ENCODE results near the gene XNDC1N. TPM values are rescaled to one million over a fixed set of nuclear protein-coding genes. Genes with fewer than 3 reads are reported as not detected.
A peak's percentile ranks its signal among the peaks of the same experiment; 100 is the strongest.
"Not testable (repeated sequence)": the region's sequence is repeated elsewhere in the genome, so short reads cannot be mapped to it uniquely, and the experiment has no call there.

XNDC1N gene
- total and polyA plus RNA-seq, 4 experiments from 2014 or later: 4.3 to 26.2 (median 14.9) TPM

GRCh38 chr11:71913756-71914526 is 14.5 kb downstream of the XNDC1N start:
- H3K4me1 ChIP-seq (ENCODE audit: insufficient read depth, low read length): no peaks in the 10 kb centered on the region
- intact Hi-C loops (cut with micrococcal nuclease): no loop called here

DNA sequence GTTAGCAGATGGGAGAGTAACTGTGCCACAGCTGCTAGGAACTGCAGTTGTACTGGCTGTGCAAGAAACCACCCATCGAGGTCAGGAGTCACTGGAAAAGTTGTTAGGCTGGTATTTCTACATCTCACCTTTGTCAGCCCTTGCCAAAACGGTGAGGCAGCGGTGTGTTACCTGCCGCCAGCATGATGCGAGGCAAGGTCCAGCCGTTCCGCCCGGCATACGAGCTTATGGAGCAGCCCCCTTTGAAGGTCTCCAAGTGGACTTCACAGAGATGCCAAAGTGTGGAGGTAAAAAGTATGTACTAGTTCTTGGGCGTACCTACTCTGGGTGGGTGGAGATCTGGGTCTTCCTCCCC is 16.4 kb downstream of the XNDC1N start:
- H3K4me1 Mint-ChIP-seq; H3K4me3 ChIP-seq (ENCODE audit: low read length in 2 of 2); intact Hi-C loops (cut with micrococcal nuclease); POLR2A ChIA-PET (ENCODE audit: partially characterized antibody); CTCF ChIA-PET (ENCODE audit: partially characterized antibody); H3K27me3 ChIP-seq (ENCODE audit: insufficient read depth, low read length); H3K4me1 ChIP-seq (ENCODE audit: insufficient read depth, low read length); H3K9me3 ChIP-seq (ENCODE audit: control insufficient read depth in 1 of 2, low read length in 2 of 2); H3K9me3 Mint-ChIP-seq; H3K27ac ChIP-seq (ENCODE audit: low read depth, low read length); DNase-seq; H3K27me3 Mint-ChIP-seq; H3K4me3 Mint-ChIP-seq: not testable (repeated sequence)
- Mint-ChIP-seq H3K27ac (peak overlapping the region in 1 of 7 donors; percentile 45), H3K36me3 (peaks cover 54 to 67% of the 10 kb centered on the region in 2 donors)
- H3K36me3 ChIP-seq (ENCODE audit: insufficient read depth, low read length): peaks cover 23% of the 10 kb centered on the region

More at GRCh38 chr11:71913756-71914526, 14.5 kb downstream of the XNDC1N start:
- no peak overlapping the region for H3K27ac ChIP-seq (ENCODE audit: low read depth, low read length)
- ChIA-PET CTCF (ENCODE audit: partially characterized antibody) (interaction anchor here (1.0 kb wide), 1 partner anchor 230 kb away, joined by 3 read pairs; no protein-coding TSS in a partner anchor), POLR2A (ENCODE audit: partially characterized antibody) (no interaction called here)
- H3K27me3 ChIP-seq (ENCODE audit: insufficient read depth, low read length): no peaks in the 10 kb centered on the region
- H3K36me3 ChIP-seq (ENCODE audit: insufficient read depth, low read length): peaks cover 23% of the 10 kb centered on the region
- DNase-seq: no peak
- peaks cover 0 to 2% (median 0%) of the 10 kb centered on the region in 4 donors for H3K4me1 Mint-ChIP-seq
- no peak overlapping the region for H3K4me3 Mint-ChIP-seq
- H3K9me3 Mint-ChIP-seq: no peaks in the 10 kb centered on the region
- peaks cover 60 to 70% of the 10 kb centered on the region in 2 donors for H3K36me3 Mint-ChIP-seq
- H3K27me3 Mint-ChIP-seq: no peaks in the 10 kb centered on the region
- no peaks in the 10 kb centered on the region for H3K9me3 ChIP-seq (ENCODE audit: control insufficient read depth in 1 of 2, low read length in 2 of 2)
- H3K27ac Mint-ChIP-seq: no peak overlapping the region
- no peak overlapping the region for H3K4me3 ChIP-seq (ENCODE audit: low read length in 2 of 2)

DNA sequence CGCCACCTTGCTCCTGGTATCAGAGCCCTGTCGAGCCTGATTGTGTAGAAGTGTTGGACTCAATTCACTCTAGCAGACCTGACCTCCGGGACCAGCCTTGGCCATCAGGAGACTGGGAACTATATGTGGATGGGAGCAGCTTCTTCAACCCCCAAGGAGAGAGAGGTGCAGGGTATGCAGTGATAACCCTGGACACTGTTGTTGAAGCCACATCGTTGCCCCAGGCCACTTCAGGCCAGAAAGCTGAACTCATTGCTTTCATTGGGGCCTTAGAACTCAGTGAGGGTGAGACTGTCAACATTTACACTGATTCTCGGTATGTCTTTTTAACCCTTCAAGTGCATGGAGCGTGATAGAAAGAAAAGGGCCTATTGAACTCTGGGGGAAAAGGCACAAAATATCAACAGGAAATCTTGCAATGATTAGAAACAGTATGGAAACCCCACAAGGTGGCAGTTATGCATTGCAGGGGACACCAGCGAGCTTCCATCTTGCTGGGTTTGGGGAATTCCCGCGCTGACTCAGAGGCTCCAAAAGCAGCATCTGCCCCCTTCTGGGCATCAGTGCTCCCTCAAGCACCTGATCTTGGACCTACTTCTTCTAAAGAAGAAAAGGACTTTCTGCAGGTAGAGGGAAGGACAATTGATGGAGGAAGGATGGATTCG is 16.9 kb downstream of the XNDC1N start:
- H3K27ac ChIP-seq (ENCODE audit: low read depth, low read length); H3K9me3 ChIP-seq (ENCODE audit: control insufficient read depth in 1 of 2, low read length in 2 of 2); H3K27me3 Mint-ChIP-seq; POLR2A ChIA-PET (ENCODE audit: partially characterized antibody); H3K4me1 Mint-ChIP-seq; H3K27me3 ChIP-seq (ENCODE audit: insufficient read depth, low read length); H3K9me3 Mint-ChIP-seq; H3K4me3 ChIP-seq (ENCODE audit: low read length in 2 of 2); H3K4me1 ChIP-seq (ENCODE audit: insufficient read depth, low read length); intact Hi-C loops (cut with micrococcal nuclease); CTCF ChIA-PET (ENCODE audit: partially characterized antibody); H3K4me3 Mint-ChIP-seq: not testable (repeated sequence)
- H3K36me3 ChIP-seq (ENCODE audit: insufficient read depth, low read length): peaks cover 23% of the 10 kb centered on the region
- H3K36me3 Mint-ChIP-seq: peaks cover 51 to 69% of the 10 kb centered on the region in 2 donors
- peak overlapping the region in 1 of 7 donors; percentile 45 for H3K27ac Mint-ChIP-seq
- peak in 2 of 5 donors; percentile 9 to 47 for DNase-seq

GRCh38 chr11:71910775-71911174 is 17.6 kb downstream of the XNDC1N start:
- H3K9me3 ChIP-seq (ENCODE audit: control insufficient read depth in 1 of 2, low read length in 2 of 2); H3K27ac ChIP-seq (ENCODE audit: low read depth, low read length); H3K27me3 Mint-ChIP-seq; H3K4me1 ChIP-seq (ENCODE audit: insufficient read depth, low read length); H3K4me3 Mint-ChIP-seq; H3K27ac Mint-ChIP-seq; H3K9me3 Mint-ChIP-seq; intact Hi-C loops (cut with micrococcal nuclease); H3K4me1 Mint-ChIP-seq; H3K27me3 ChIP-seq (ENCODE audit: insufficient read depth, low read length); H3K4me3 ChIP-seq (ENCODE audit: low read length in 2 of 2); DNase-seq; CTCF ChIA-PET (ENCODE audit: partially characterized antibody); POLR2A ChIA-PET (ENCODE audit: partially characterized antibody): not testable (repeated sequence)
- peaks cover 44 to 67% of the 10 kb centered on the region in 2 donors for H3K36me3 Mint-ChIP-seq
- H3K36me3 ChIP-seq (ENCODE audit: insufficient read depth, low read length): peaks cover 16% of the 10 kb centered on the region

DNA sequence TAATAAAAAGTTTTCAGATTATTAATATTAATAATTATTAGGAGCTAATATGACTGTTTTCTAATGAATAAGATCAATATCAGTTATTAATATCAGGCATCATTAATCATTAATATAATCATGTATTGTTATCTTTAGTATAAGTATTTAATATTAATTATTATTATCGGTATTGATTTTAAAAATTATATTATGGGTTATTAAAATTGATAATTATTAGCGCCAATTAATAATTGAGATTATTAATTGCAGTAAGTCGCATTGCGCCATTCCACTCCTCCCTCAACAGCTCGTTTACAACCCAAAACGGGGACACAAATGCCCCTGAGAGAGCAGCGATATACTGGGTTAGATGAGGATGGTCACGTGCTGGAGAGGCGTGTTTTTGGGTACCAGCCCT is 20.2 kb downstream of the XNDC1N start:
- Histone ChIP-seq H3K36me3 (ENCODE audit: insufficient read depth, low read length) (no peaks in the 10 kb centered on the region), H3K27ac (ENCODE audit: low read depth, low read length) (no peak overlapping the region), H3K27me3 (ENCODE audit: insufficient read depth, low read length) (no peaks in the 10 kb centered on the region), H3K4me1 (ENCODE audit: insufficient read depth, low read length) (no peaks in the 10 kb centered on the region), H3K4me3 (ENCODE audit: low read length in 2 of 2) (no peak overlapping the region), H3K9me3 (ENCODE audit: control insufficient read depth in 1 of 2, low read length in 2 of 2) (no peaks in the 10 kb centered on the region)
- Mint-ChIP-seq H3K4me1 (no peaks in the 10 kb centered on the region), H3K36me3 (peaks cover 38 to 58% of the 10 kb centered on the region in 2 donors), H3K4me3 (no peak overlapping the region), H3K27me3 (no peaks in the 10 kb centered on the region), H3K9me3 (no peaks in the 10 kb centered on the region), H3K27ac (no peak overlapping the region)
- intact Hi-C loops (cut with micrococcal nuclease): no loop called here
- CTCF ChIA-PET (ENCODE audit: partially characterized antibody): no interaction called here
- DNase-seq: no peak
- POLR2A ChIA-PET (ENCODE audit: partially characterized antibody): no interaction called here

- H3K4me1 ChIP-seq (ENCODE audit: insufficient read depth, low read length); H3K4me3 Mint-ChIP-seq; H3K9me3 ChIP-seq (ENCODE audit: control insufficient read depth in 1 of 2, low read length in 2 of 2); H3K9me3 Mint-ChIP-seq; H3K27me3 Mint-ChIP-seq; H3K27ac Mint-ChIP-seq; CTCF ChIA-PET (ENCODE audit: partially characterized antibody); H3K4me1 Mint-ChIP-seq; DNase-seq; H3K36me3 ChIP-seq (ENCODE audit: insufficient read depth, low read length); intact Hi-C loops (cut with micrococcal nuclease); POLR2A ChIA-PET (ENCODE audit: partially characterized antibody); H3K27ac ChIP-seq (ENCODE audit: low read depth, low read length); H3K4me3 ChIP-seq (ENCODE audit: low read length in 2 of 2); H3K27me3 ChIP-seq (ENCODE audit: insufficient read depth, low read length): not testable (repeated sequence)
- peaks cover 29 to 37% of the 10 kb centered on the region in 2 donors for H3K36me3 Mint-ChIP-seq
Observed at GRCh38 chr11:71901137-71901536, 27.3 kb downstream of the XNDC1N start.

DNA sequence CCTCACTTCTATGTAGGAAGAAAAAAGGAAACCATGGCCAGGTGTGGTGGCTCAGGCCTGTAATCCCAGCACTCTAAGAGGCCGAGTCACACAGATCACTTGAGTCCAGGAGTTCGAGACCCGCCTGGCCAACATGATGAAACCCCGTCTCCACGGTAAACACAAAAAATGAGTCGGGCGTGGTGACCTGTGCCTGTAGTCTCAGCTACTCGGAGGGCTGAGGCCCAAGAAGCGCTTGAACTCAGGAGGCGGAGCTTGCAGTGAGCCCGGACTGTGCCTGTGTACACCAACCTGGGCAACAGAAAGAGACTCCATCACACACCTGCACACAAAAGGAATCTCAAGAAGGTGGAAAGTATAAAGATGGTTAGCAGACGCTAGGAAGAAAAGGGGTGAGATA is 32.4 kb downstream of the XNDC1N start:
- peaks cover 0 to 8% (median 0%) of the 10 kb centered on the region in 8 donors for H3K9me3 Mint-ChIP-seq
- no peak overlapping the region for H3K4me3 Mint-ChIP-seq

More for the DNA sequence above, 32.4 kb downstream of the XNDC1N start:
- no peaks in the 10 kb centered on the region for H3K4me1 ChIP-seq (ENCODE audit: insufficient read depth, low read length)
- Mint-ChIP-seq H3K36me3 (peaks cover 22 to 40% of the 10 kb centered on the region in 2 donors), H3K4me1 (no peaks in the 10 kb centered on the region), H3K27ac (no peak overlapping the region), H3K27me3 (no peaks in the 10 kb centered on the region)
- no peaks in the 10 kb centered on the region for H3K36me3 ChIP-seq (ENCODE audit: insufficient read depth, low read length)
- intact Hi-C loops (cut with micrococcal nuclease): no loop called here
- DNase-seq: no peak
- H3K9me3 ChIP-seq (ENCODE audit: control insufficient read depth in 1 of 2, low read length in 2 of 2): no peaks in the 10 kb centered on the region
- H3K27me3 ChIP-seq (ENCODE audit: insufficient read depth, low read length): no peaks in the 10 kb centered on the region
- CTCF ChIA-PET (ENCODE audit: partially characterized antibody): no interaction called here
- H3K27ac ChIP-seq (ENCODE audit: low read depth, low read length): no peak overlapping the region
- no peak overlapping the region for H3K4me3 ChIP-seq (ENCODE audit: low read length in 2 of 2)
- POLR2A ChIA-PET (ENCODE audit: partially characterized antibody): no interaction called here

Measured in CD4-positive, alpha-beta memory T cell (primary cell).